HEK293T (cell line): ENCODE results near the gene LTBP2.

Experiments used
- ARNT ChIP-seq: fragments of 450-650 bp; IDR thresholded peaks from 2 replicates; pipeline ENCODE4 v1.6.1; 2017; ENCODE audit warnings: mild to moderate bottlenecking
- BHLHE40 ChIP-seq: fragments of 450-650 bp; IDR thresholded peaks from 2 replicates; pipeline ENCODE4 v1.6.1; 2016; ENCODE audit warnings: mild to moderate bottlenecking, moderate library complexity, borderline replicate concordance
- CTBP1 ChIP-seq: fragments of 450-650 bp; IDR thresholded peaks from 2 replicates; pipeline ENCODE4 v1.6.1; 2016; ENCODE audit warnings: borderline replicate concordance
- ELF4 ChIP-seq: fragments of 450-650 bp; IDR thresholded peaks from 2 replicates; pipeline ENCODE4 v1.6.1; 2017; ENCODE audit warnings: antibody characterized with exemption
- FOXA1 ChIP-seq: fragments of 450-650 bp; IDR thresholded peaks from 2 replicates; pipeline ENCODE4 v1.6.1; 2016; ENCODE audit warnings: mild to moderate bottlenecking
- FOXM1 ChIP-seq: fragments of 450-650 bp; IDR thresholded peaks from 2 replicates; pipeline ENCODE4 v1.6.1; 2017; ENCODE audit warnings: mild to moderate bottlenecking, borderline replicate concordance
- HDGF ChIP-seq: fragments of 450-650 bp; IDR thresholded peaks from 2 replicates; pipeline ENCODE4 v1.6.1; 2017; ENCODE audit warnings: antibody characterized with exemption, borderline replicate concordance
- LEF1 ChIP-seq: fragments of 450-650 bp; IDR thresholded peaks from 2 replicates; pipeline ENCODE4 v1.6.1; 2017; ENCODE audit warnings: mild to moderate bottlenecking, borderline replicate concordance
- NFRKB ChIP-seq: fragments of 450-650 bp; IDR thresholded peaks from 2 replicates; pipeline ENCODE4 v1.6.1; 2016; ENCODE audit warnings: mild to moderate bottlenecking, moderate library complexity
- SP1 ChIP-seq: fragments of 450-650 bp; IDR thresholded peaks from 2 replicates; pipeline ENCODE4 v1.6.1; 2017
- SUZ12 ChIP-seq: fragments of 450-650 bp; IDR thresholded peaks from 2 replicates; pipeline ENCODE4 v1.6.1; 2016; ENCODE audit warnings: mild to moderate bottlenecking
- TARDBP ChIP-seq: fragments of 450-650 bp; IDR thresholded peaks from 2 replicates; pipeline ENCODE4 v1.6.1; 2016
- ZNF384 ChIP-seq: fragments of 450-650 bp; IDR thresholded peaks from 2 replicates; pipeline ENCODE4 v1.6.1; 2016
- TF ChIP-seq, protein P1 (sequence below): fragments of 450-650 bp; IDR thresholded peaks from 2 replicates; pipeline ENCODE4 v1.6.1; 2016

DNA sequence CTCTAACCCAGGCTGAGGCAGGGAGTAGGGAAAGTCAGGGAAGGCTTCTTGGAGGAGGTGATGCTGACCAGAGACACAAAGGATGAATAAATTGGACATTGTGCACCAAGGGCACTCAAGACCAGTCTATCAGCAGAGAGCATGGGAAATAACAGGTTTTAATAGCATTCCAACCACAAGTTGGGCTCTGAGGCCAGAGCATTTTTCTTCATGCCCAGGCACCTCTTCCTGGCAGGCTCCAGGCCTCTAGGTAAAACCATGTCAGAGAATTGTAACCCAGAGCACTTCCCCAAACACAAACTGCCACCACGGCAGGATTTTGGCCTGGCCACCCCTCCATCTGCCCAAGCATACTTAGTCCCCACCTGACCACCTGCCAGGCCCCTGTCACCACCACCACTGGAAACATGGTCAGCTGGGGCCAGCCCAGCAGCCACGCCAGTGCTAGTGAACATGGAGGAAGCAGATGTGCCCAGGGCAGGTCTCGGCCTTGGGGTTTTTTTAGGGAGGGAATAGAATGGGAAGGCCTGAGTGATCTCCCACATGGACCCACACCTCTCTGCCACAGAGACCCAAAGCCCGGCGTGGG lies 22.7 kb downstream of the LTBP2 start:
- TF ChIP-seq ARNT (no peak), ELF4 (no peak), SUZ12 (no peak), FOXA1 (no peak), ZNF384 (no peak), SP1 (no peak), CTBP1 (no peak), HDGF (no peak), BHLHE40 (no peak), FOXM1 (no peak), LEF1 (no peak), NFRKB (no peak), TARDBP (no peak)
- TF ChIP-seq, protein P1, sequence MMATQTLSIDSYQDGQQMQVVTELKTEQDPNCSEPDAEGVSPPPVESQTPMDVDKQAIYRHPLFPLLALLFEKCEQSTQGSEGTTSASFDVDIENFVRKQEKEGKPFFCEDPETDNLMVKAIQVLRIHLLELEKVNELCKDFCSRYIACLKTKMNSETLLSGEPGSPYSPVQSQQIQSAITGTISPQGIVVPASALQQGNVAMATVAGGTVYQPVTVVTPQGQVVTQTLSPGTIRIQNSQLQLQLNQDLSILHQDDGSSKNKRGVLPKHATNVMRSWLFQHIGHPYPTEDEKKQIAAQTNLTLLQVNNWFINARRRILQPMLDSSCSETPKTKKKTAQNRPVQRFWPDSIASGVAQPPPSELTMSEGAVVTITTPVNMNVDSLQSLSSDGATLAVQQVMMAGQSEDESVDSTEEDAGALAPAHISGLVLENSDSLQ, result no peak
